SIG-M5 treated with dmso at 0.1 percent for 504 hours (cell line): ENCODE data around the gene XPNPEP3.
"Not testable (repeated sequence)": the region's sequence is repeated elsewhere in the genome, so short reads cannot be mapped to it uniquely, and the experiment has no call there.

Source experiments
- DNase-seq: peaks from one replicate; lab custom pipeline; 2025; ENCODE audit not compliant: unreplicated experiment; lab: John Stamatoyannopoulos, UW

XPNPEP3 gene

DNA sequence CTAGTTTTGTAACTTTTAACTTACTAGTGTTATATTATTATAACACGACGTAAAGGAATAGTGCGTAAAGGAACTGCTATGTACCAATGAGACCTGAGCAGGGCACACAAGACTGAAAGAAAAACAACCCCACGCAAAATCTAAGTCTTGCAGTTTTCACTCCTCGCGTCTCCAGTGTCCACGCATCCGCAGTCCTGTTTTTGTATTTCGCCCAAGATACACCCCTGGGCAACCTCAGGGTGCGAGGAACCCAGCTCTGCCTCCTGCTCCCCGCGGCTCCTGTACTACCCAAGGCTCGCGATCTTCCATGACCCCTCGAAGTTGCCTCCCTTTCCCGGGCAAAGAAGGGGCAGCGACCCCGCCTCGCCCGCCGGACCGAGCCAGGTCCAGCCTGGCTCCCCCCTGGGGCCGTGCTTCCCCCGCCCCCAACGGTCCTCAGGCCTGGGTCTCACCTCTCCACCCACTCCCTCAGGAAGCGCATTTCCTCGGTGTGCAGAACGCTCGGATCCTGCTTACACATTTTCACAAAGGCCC, 902 bp upstream of the XPNPEP3 start:
- DNase-seq, result peak; percentile 32

DNA sequence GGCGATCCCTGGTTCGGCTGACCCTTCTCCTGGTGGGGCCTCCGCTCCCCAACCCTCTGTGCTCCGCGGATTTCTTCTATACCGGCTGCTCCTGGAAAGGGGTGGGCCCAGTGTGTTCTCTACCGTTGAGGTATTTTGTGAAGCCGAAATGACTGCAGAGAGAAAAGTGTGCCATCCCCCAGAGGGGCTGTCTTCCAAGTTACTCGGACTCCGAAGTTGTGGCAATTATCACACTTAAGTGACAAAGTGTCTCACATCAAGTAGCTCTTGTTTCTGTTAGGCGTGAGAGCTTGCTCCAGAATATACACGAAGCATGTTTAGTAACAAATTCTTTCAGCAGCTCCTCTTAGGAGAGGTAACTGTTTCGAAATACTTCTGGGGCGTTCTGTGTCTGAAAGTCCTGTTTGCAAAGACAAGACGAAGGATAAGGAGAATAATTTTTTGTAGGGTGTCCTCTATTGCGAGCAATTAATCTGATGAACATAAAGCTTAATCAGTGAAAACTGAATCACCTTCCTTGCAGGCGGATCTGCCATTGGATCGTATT, 434 bp downstream of the XPNPEP3 start:
- no peak for DNase-seq

DNA sequence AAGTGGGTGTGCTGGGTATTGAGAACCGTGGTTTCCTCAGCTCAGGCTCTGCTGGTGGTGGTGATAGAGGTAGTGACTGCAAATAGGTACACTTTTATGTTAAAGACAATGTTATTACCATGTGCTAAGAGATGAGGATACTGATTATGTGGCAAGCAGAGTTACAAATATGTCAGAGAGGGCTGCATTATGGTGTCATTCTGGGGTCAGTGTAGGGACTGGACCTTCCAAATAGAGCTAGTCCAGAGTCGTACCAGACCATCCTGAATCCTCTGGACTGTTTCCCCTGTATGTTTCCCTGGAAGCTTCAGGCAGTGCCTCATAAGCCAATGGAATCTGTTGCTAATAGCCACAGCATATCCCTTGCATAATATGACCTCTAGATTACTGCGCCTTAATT, 5.1 kb downstream of the XPNPEP3 start, which contains the start of gene DNAJB7:
Gene DNAJB7 (minus strand): TSS at position 101 of the 400 bp plus-strand sequence. CDS start 119 bp downstream, outside the sequence.
- no peak for DNase-seq

DNA sequence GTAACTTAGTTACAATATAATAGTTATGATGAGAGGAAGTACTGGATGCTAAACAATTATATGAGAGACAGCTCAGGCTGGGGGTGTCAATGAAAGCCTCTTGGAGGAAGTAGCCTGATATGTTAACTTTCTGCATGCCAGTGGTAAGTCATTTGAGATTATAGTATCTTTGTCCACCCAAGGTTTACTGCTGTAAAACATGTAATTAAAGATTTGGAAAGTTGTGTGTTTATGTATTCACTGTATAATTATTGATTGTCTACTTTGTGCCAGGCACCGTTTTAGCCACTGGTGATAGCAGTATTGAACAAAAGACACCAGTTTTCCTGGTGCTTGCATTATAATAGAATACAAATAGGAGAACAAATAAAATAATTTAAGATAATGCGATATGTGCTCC, 5.6 kb downstream of the XPNPEP3 start:
- DNase-seq, result no peak

DNA sequence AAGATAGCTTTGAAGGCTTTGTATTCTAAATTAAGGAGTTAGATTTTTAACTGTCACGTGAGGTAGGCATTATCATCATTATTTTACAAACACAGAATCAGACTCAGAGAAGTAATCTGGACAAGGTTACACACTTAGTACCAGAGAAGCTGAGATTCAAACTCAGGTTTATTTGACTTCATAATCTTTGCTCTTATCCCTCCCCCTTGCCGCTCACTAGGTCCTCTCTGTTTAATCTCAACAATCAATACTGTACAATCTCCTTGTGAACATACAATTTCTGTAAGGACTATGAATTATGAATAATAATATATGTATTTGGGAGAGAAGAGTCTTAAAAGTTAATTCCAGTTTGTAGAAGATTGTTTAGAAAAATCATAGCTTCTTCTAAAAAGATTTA, 10.2 kb downstream of the XPNPEP3 start:
- DNase-seq, result no peak

DNA sequence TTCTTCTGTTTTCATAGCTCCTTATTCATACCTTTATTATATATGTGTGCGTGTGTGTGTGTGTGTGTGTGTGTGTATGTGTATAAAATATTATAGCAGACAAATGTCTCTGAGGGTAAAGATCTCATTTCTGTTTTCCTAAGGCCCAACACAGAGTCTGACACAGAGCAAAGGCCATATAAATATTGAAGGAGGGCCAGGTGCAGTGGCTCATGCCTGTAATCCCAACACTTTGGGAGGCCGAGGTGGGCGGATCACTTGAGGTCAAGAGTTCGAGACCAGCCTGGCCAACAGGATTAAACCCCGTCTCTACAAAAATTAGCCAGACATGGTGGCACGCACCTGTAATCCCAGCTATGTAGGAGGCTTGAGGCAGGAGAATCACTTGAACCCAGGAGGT, 11.4 kb downstream of the XPNPEP3 start:
- DNase-seq, result not testable (repeated sequence)

DNA sequence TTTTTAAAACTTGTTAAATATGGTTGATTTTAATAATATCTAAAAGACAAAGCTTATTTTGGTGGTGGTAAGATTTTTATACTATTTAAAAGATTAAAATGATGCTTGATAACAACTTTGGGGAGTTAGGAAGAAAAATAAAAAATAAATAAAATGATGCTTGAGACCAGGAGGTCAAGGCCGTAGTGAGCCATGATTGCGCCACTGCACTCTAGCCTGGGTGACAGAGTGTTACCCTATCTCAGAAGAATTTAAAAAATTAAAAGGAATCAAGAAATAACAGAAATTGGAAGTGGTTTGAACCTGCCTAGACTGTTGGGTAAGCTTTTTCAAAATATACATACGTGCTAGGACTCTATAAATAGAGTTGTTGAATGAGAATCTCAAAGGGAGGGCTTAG, 17.1 kb downstream of the XPNPEP3 start:
- no peak for DNase-seq

DNA sequence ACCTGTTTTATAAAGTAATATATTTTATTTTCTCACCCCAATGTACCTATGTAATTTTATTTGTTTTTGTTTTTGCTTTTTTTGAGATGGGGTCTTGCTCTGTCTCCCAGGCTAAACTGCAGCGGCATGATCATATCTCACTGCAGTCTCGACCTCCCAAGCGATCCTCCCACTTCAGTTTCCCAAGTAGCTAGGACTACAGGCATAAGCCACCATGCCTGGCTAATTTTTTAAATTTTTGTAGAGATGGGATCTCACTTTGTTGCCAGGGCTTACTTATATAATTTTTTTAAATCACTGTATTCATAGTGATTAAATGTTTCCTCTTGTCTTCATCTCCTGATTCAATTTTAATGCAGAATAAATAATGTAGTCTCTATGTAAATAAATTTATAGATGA, 18.2 kb downstream of the XPNPEP3 start:
- no peak for DNase-seq

DNA sequence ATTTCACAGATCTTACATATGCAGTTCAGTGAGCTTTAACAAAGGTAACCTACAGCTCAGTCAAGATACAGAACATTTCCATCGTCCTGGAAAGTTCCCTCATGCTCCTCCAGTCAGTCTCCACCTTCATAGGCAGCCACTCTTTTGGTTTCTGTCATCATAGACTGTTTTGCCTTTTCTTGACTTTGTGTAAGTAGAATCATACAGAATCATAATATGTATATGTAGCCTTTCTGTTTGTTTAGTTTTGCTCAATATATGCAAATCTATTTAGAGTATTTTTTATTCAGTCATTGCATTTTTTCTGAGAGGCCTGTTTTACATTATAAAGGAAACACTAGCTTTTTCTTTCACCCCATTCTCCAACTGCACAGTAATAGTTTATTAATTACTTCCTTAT, 20.0 kb downstream of the XPNPEP3 start:
- no peak for DNase-seq

DNA sequence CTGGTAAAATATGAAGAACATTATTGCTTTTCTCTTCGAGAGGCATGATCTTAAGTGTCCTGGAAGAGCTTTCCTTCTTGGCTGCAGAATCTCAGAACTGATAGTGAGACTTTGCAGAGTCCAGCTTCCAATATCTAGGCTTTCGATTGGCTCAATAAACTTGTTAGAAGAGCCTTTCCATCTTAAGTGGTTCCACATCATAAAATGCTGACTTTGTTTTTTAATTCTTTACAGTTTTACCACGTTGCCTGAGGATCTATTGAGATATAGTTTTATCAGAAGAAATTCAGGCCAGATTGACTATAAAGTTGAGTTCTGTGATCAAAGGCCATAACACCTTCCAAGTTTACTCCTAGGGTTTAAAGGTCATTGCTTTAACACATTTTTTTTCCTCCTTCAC, 20.5 kb downstream of the XPNPEP3 start:
- DNase-seq, result no peak

DNA sequence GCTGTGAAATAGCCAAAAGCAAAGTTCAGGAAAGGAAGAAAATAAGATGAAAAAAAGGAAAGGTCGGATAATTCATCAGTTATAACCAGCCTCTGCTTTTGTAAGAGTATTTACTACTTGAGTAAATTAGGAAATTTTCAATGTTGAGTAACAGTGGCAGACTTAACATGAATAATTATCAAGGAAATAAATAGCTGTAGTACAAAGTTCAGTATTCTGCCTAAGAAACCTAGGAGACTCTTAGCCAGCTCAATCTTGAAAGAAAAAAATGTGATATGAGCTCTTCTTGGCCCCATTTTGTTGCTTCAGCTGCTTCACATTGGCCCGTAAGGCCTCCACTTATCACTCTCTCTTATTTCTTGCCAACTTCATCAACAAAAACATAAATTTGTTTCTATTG, 22.0 kb downstream of the XPNPEP3 start:
- no peak for DNase-seq

DNA sequence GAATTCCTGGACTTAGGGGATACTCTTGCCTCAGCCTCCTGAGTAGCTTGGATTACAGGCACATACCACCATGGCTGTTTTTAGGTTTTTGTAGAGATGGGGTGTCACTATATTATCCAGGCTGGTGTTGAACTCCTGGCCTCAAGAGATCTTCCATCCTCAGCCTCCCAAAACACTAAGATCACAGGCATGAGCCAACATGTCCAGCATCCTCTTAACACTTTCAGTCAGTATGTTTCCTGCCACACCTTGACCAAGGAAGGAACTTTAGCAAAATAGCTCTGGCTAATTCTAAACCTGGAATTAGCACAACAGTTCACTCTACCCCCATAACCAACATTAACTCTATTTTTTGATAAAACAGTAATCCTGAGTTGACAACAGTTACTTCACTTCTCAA, 32.2 kb downstream of the XPNPEP3 start:
- DNase-seq, result no peak

DNA sequence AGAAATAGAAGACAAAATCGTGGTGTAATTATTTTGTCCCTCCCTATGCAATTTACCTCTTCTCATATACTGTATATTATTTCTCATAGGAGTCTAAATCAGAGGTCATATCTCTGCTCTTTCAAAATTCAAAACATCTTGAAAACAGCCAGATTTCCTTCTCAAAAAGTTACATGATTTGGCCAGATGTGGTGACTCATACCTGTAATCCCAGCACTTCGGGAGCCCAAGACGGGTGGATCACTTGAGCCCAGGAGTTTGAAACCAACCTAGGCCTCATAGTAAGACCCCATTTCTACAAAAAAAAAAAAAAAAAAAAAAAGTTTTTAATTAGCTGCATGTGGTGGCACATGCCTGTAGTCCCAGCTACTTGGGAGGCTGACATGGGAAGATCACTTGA, 33.9 kb downstream of the XPNPEP3 start:
- no peak for DNase-seq

DNA sequence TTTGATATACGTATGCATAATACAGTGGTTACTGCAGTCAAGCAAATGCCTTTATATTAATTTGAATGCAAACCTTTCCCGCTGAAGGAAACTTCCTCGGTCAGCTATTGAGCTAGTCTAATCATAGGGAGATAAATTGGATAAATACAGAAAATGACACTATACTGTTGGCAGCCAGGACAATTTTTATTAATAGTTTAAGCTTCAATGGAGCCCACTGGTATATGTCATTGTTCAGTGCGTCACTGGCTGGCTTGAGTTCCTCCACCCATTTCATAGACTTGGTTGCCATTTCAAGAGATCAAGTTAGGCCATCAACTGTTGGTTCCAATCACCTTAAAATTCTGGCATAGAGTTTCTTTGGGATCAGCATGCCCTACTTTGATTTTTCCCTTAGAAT, 37.5 kb downstream of the XPNPEP3 start:
- no peak for DNase-seq

DNA sequence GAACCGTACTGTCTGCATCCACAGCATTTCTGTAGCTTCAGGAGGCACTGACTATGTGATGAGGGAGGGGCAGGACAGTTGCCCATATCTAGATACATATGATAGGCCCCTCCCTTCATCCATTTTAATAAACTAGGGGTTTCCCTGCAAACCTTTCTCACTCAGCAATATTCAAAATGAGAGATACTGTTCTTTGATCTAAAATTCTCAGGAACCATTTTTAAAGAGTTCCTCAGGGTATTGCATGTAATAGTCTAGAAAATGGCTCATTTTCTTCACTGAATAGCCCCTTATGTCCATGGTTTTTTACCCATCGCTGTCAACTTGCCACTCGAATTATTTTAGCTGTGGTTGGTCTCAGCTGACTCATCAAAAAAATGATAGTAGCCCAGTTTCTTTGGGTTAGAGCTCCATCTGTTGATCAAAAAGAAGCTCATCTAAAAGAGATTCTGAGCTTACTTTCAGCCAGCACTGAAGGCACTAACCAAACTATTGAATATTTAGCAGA, 42.0 kb downstream of the XPNPEP3 start:
- DNase-seq, result peak; percentile 49

DNA sequence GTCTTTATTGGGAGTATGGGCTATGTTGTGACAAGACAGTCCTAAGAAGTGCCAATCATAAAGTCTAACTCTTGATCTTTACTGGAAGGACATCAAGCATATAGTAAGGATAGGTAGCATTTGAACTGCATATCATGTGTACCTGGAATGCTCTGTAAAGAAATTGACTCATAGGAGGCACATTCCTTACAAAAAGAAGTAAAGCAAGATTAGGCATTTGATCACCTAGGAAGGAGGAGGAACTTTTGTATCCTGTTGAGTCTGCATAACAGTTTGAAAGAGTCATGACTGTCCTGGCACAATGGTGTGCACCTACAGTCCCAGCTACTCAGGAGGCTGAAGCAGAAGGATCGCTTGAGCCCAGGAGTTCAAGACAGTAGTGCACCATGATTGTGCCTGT, 47.2 kb downstream of the XPNPEP3 start:
- DNase-seq, result no peak

DNA sequence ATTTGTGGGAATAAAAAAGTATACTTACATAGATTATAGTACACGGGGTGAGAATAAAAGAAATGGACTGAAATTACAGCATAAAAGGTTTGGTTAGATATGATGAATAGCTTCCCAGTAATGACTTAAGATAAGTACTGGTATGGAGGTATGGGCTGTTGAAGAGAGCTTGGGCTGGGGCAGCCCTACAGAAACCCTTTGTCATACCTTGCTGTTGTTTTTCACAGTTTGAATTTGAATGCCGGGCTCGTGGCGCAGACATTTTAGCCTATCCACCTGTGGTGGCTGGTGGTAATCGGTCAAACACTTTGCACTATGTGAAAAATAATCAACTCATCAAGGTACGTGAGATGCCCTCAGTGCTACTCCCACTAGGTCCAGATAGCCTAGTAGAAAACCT, 51.9 kb downstream of the XPNPEP3 start:
- no peak for DNase-seq

DNA sequence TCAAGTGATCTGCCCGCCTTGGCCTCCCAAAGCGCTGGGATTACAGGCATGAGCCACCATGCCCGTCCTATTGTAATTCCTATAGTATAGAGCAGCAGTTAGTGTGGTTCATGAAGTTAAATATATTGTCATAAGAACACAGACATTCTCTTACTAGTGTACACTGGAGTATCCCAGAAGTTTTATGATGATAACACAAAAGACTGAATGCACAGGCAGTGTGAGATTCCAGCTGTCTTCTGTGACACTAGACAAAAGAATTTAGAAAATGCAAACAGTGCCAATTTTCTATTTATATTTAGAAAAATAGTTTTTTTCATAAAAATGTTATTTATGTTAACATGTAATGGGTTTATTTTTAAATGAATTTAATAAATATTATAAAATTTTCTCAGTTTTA, 54.8 kb downstream of the XPNPEP3 start:
- DNase-seq, result no peak

DNA sequence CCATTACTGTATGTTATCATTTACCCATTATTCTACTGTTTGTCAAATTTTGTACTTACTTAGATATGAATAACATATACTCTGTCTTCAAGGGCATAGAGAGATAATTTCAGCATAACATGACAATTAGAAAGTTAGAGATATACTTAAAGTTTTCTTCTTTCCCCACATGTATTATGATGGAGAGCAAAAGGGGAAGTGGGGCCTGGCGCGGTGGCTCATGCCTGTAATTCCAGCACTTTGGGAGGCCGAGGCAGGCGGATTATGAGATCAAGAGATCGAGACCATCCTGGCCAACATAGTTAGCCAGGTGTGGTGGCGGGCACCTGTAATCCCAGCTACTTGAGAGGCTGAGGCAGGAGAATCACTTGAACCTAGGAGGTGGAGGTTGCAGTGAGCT, 56.0 kb downstream of the XPNPEP3 start:
- not testable (repeated sequence) for DNase-seq

DNA sequence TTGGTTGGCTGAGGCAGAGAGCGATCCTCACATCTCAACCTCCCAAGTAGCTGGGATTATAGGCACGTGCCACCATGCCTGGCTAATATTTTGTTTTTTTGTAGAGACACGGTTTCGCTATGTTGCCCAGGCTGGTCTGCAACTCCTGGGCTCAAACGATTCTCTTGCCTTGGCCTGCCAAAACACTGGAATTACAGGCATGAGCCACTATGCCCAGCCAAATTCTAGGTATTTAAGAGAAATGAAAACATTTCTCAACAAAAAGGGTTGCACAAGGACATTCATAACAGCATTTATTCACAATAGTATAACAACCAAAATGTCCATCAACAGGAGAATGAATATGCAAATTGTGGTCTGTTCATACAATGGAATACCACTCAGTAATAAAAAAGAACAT, 62.5 kb downstream of the XPNPEP3 start:
- no peak for DNase-seq

DNA sequence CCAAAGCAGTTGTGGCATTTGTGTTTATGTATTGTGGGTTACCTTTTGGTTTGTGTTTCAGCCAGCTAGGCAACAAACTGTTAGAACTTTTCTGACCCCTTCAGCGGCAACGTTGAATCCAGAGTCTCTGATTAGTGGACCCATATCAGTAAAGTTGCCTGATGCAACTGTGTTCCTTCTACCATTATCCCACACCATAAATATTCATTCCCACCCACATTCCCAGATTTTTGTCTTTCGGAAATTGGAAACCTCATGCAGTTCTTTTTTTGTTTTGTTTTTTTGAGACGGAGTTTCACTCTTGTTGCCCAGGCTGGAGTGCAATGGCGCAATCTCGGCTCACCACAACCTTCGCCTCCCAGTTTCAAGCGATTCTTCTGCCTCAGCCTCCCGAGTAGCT, 63.6 kb downstream of the XPNPEP3 start:
- DNase-seq, result no peak

DNA sequence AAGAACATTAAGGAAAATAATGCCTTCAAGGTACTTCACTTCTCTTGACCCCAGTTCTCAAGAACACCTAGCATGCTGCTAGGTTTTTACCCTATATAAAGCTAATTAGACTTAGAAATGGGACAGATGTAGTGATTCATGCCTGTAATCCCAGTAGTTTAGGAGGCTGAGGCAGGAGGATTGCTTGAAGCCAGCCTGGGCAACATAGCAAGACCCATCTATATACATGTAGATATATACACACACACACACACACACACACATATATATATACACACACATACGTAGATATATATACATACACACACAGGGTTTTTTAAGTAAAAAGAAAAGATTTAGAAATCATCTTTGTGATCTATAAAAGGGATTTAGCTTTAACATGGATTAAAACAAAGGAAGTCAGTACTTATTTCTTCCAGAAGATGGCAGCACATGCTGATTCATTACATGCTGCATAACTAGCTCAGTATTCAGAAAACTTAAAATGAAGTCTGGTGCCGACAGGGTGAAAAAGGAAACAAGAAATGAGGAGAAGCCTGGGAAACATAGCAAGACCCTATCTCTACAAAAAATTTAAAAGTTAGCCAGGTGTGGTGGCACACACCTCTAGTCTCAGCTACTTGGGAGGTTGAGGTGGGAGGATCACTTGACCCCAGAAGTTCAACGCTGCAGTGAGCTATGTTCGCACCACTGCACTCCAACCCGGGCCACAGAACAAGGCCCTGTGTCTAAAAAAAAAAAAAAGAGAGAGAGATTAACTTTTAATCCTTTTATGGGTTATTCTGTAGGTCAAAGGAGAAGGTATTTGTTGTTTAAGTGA, 65.7 kb downstream of the XPNPEP3 start:
- DNase-seq, result peak; percentile 55
